ENCODE data around the gene RRP8. TPM values are rescaled to one million over a fixed set of nuclear protein-coding genes. Genes with fewer than 3 reads are reported as not detected.

Gene RRP8
- total and polyA plus RNA-seq, 3 experiments from 2014 or later: 21.1 to 44.7 (median 42.0) TPM

DNA sequence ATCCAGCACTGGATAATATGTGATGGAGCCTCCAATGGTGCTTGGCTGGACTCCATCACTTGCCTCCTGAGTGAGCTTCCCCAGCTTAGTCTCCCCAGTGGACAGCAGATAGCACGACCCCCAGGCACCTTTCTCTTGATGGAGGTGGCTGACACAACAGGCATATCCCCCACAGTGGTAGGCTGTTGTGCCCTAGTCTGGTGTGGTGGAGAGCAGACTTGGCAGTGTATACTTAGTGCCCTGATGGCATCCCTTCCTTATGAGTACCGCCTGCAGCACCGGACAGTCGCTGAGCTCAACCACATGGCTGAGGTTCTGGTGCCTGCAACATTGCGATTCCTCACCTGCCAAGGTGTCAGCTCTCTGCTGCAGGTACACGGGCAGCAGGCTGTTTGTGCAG is 56.2 kb downstream of the RRP8 start:
- Mint-ChIP-seq H3K27me3 (no peaks in the 10 kb centered on the region), H3K4me3 (no peak overlapping the region), H3K27ac (no peak overlapping the region), H3K36me3 (peaks cover 4 to 39% (median 6%) of the 10 kb centered on the region in 3 donors), H3K4me1 (peaks cover 8 to 11% (median 10%) of the 10 kb centered on the region in 3 donors), H3K9me3 (no peaks in the 10 kb centered on the region)
- Histone ChIP-seq H3K4me3 (ENCODE audit: low read length) (no peak overlapping the region), H3K9me3 (ENCODE audit: low read length) (no peaks in the 10 kb centered on the region), H3K27ac (ENCODE audit: low read depth, low read length) (no peak overlapping the region), H3K27me3 (ENCODE audit: insufficient read depth, low read length, poor library complexity, severe bottlenecking) (no peaks in the 10 kb centered on the region), H3K4me1 (ENCODE audit: insufficient read depth, low read length) (no peaks in the 10 kb centered on the region), H3K36me3 (ENCODE audit: insufficient read depth, low read length) (no peaks in the 10 kb centered on the region)
- no peak for DNase-seq
- ChIA-PET POLR2A (no interaction called here), CTCF (interaction anchor here (1.0 kb wide), 1 partner anchor 159 kb away, joined by 3 read pairs; no protein-coding TSS in a partner anchor)

DNA sequence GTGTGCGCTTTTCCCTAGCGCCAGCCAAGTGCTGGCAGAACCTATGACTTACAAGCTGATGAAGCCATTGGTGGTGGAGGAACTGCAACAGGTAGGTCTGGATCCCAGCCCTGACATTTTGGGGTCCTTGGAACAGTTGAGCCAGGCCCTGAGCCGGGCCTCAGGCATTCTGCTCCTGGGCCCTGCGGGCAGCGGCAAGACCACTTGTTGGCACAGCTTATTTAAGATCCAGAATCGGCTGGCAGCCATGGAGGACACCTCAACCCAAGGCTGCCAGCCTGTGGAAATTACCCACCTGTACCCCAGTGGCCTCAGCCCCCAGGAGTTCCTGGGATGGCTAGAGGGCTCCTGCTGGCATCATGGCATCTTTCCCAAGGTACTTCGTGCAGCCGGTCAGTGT is 56.7 kb downstream of the RRP8 start:
- Mint-ChIP-seq H3K9me3 (no peaks in the 10 kb centered on the region), H3K36me3 (peaks cover 4 to 39% (median 6%) of the 10 kb centered on the region in 3 donors), H3K4me3 (no peak overlapping the region), H3K27me3 (no peaks in the 10 kb centered on the region), H3K27ac (no peak overlapping the region), H3K4me1 (peaks cover 8 to 11% (median 10%) of the 10 kb centered on the region in 3 donors)
- POLR2A ChIA-PET: no interaction called here
- H3K4me3 ChIP-seq (ENCODE audit: low read length): no peak overlapping the region
- H3K4me1 ChIP-seq (ENCODE audit: insufficient read depth, low read length): no peaks in the 10 kb centered on the region
- CTCF ChIA-PET: no interaction called here
- no peak overlapping the region for H3K27ac ChIP-seq (ENCODE audit: low read depth, low read length)
- H3K36me3 ChIP-seq (ENCODE audit: insufficient read depth, low read length): no peaks in the 10 kb centered on the region
- no peaks in the 10 kb centered on the region for H3K9me3 ChIP-seq (ENCODE audit: low read length)
- DNase-seq: no peak
- no peaks in the 10 kb centered on the region for H3K27me3 ChIP-seq (ENCODE audit: insufficient read depth, low read length, poor library complexity, severe bottlenecking)

DNA sequence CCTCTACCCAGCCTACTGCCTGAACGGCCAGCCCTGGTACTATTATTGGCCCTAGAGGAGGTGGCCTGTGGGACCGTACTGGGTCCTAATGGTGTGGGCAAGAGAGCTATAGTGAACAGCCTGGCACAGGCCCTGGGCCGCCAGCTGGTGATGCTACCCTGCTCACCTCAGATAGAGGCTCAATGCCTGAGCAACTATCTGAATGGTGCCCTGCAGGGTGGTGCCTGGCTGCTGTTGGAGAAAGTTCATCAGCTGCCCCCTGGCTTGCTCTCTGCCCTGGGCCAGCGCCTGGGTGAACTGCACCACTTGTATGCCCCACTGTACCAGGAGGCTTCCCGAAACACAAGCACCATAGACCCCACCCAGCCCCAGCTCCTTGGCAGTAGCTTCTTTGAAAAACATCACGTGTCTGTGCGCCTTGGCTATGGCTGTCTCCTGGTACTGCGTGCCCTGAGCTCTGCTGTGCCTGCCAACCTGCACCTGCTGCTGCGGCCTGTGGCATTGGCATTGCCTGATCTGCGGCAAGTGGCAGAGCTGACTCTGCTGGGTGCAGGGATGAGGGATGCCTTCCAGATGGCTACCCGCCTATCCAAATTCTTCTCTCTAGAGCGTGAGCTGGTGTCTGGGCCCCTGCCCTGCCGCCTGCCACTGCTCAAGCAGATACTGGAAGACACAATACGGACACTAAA is 57.4 kb downstream of the RRP8 start:
- DNase-seq: no peak
- H3K36me3 ChIP-seq (ENCODE audit: insufficient read depth, low read length): no peaks in the 10 kb centered on the region
- Mint-ChIP-seq H3K27ac (no peak overlapping the region), H3K9me3 (no peaks in the 10 kb centered on the region), H3K4me1 (peaks cover 8 to 11% (median 10%) of the 10 kb centered on the region in 3 donors), H3K27me3 (no peaks in the 10 kb centered on the region), H3K4me3 (no peak overlapping the region), H3K36me3 (peaks cover 4 to 38% (median 9%) of the 10 kb centered on the region in 3 donors)
- no peaks in the 10 kb centered on the region for H3K9me3 ChIP-seq (ENCODE audit: low read length)
- CTCF ChIA-PET: interaction anchor here (0.7 kb wide), 1 partner anchor 12 kb away, joined by 3 read pairs; no protein-coding TSS in a partner anchor
- H3K4me1 ChIP-seq (ENCODE audit: insufficient read depth, low read length): no peaks in the 10 kb centered on the region
- POLR2A ChIA-PET: no interaction called here
- H3K27ac ChIP-seq (ENCODE audit: low read depth, low read length): no peak overlapping the region
- H3K4me3 ChIP-seq (ENCODE audit: low read length): no peak overlapping the region
- H3K27me3 ChIP-seq (ENCODE audit: insufficient read depth, low read length, poor library complexity, severe bottlenecking): no peaks in the 10 kb centered on the region

Other genes starting within 250 kb of the RRP8 start
- gene SMPD1, start 213.1 kb downstream of the RRP8 start, total RNA-seq: 10 to 100 TPM; 30.4 to 30.9 TPM
- gene SMPD1, start 213.1 kb downstream of the RRP8 start, polyA plus RNA-seq: 17.3 TPM
- gene APBB1, start 184.5 kb downstream of the RRP8 start, total RNA-seq: 10 to 100 TPM; 41.7 to 43.6 TPM
- 80.2 TPM for gene APBB1, start 184.5 kb downstream of the RRP8 start, polyA plus RNA-seq
- gene HPX, start 162.6 kb downstream of the RRP8 start, total RNA-seq: under 1 TPM in 1 of 2 experiments, not detected in 1; 0.27 TPM
- not detected for gene HPX, start 162.6 kb downstream of the RRP8 start, polyA plus RNA-seq
- gene TRIM3, start 129.7 kb downstream of the RRP8 start, total RNA-seq: 1 to 10 TPM; 6.4 to 6.8 TPM
- gene TRIM3, start 129.7 kb downstream of the RRP8 start, polyA plus RNA-seq: 2.4 TPM
- 10 to 100 TPM; 46.9 to 47.5 TPM for gene ARFIP2, start 122.3 kb downstream of the RRP8 start, total RNA-seq
- gene ARFIP2, start 122.3 kb downstream of the RRP8 start, polyA plus RNA-seq: 35.2 TPM
- 10 to 100 TPM; 43.6 to 46.3 TPM for gene TIMM10B, start 122.1 kb downstream of the RRP8 start, total RNA-seq
- gene TIMM10B, start 122.1 kb downstream of the RRP8 start, polyA plus RNA-seq: 32.1 TPM
- 1 to 10 TPM; 8.0 to 9.2 TPM for gene DNHD1, start 106.3 kb downstream of the RRP8 start, total RNA-seq
- gene DNHD1, start 106.3 kb downstream of the RRP8 start, polyA plus RNA-seq: 1.9 TPM
- gene ILK, start 158 bp upstream of the RRP8 start, total RNA-seq: 10 to 100 TPM; 90.1 to 92.6 TPM
- 111 TPM for gene ILK, start 158 bp upstream of the RRP8 start, polyA plus RNA-seq
- 100 to 1,000 TPM; 173 to 175 TPM for gene TAF10, start 8.6 kb upstream of the RRP8 start, total RNA-seq
- gene TAF10, start 8.6 kb upstream of the RRP8 start, polyA plus RNA-seq: 336 TPM
- gene TPP1, start 15.8 kb upstream of the RRP8 start, total RNA-seq: 10 to 100 TPM; 57.2 to 61.6 TPM
- gene TPP1, start 15.8 kb upstream of the RRP8 start, polyA plus RNA-seq: 165 TPM
- gene DCHS1, start 52.2 kb upstream of the RRP8 start, total RNA-seq: under 1 TPM; 0.89 to 0.96 TPM
- 1.5 TPM for gene DCHS1, start 52.2 kb upstream of the RRP8 start, polyA plus RNA-seq
- gene MRPL17, start 79.7 kb upstream of the RRP8 start, total RNA-seq: 100 to 1,000 TPM; 124 to 129 TPM
- 24.3 TPM for gene MRPL17, start 79.7 kb upstream of the RRP8 start, polyA plus RNA-seq
- not detected for gene OR2AG2, start 168.4 kb upstream of the RRP8 start, total RNA-seq
- gene OR2AG2, start 168.4 kb upstream of the RRP8 start, polyA plus RNA-seq: not detected
- gene OR2AG1, start 179.4 kb upstream of the RRP8 start, total RNA-seq: not detected
- not detected for gene OR2AG1, start 179.4 kb upstream of the RRP8 start, polyA plus RNA-seq
- not detected for gene OR6A2, start 196.1 kb upstream of the RRP8 start, total RNA-seq
- not detected for gene OR6A2, start 196.1 kb upstream of the RRP8 start, polyA plus RNA-seq
- gene OR10A5, start 242.1 kb upstream of the RRP8 start, total RNA-seq: not detected
- not detected for gene OR10A5, start 242.1 kb upstream of the RRP8 start, polyA plus RNA-seq

Measured in CD8-positive, alpha-beta memory T cell (primary cell).